ENCODE measurements around the gene FANCC.

- TF ChIP-seq EZH2 (IDR thresholded peaks at IDR 0.05; ENCODE audit: low read depth, low read length, severe bottlenecking): no peak
- TF ChIP-seq POLR2A (IDR thresholded peaks at IDR 0.05; ENCODE audit: control extremely low read depth in 1 of 2, low read depth in 2 of 2, low read length in 2 of 2): no peak
- no peak for TF ChIP-seq RXRA (IDR thresholded peaks at IDR 0.05; ENCODE audit: insufficient read depth, low read depth, low read length)
- TF ChIP-seq RNF2 (IDR thresholded peaks at IDR 0.05; ENCODE audit: borderline replicate concordance, low read depth, low read length, missing control alignments, poor library complexity, severe bottlenecking): no peak
Observed at GRCh38 chr9:95266649-95267048, 50.9 kb downstream of the FANCC start.
